Ovary (tissue), 9 donors: ENCODE data around the gene TARS2. TPM values are rescaled to one million over a fixed set of nuclear protein-coding genes. Genes with fewer than 3 reads are reported as not detected.

ENCODE experiments used
- DNase-seq, 5 donors: peaks; one replicate each; pipeline ENCODE4 v3.0.0-alpha.2; 2019 to 2020
- H3K27ac ChIP-seq, 2 donors: fragments of 200-600 bp; one replicate each; pipeline versions ENCODE4 v1.5.1 to v1.8.0; 2019 to 2022
- H3K27me3 ChIP-seq: fragments of 200-600 bp; one replicate; pipeline ENCODE4 v1.8.0; 2022
- H3K36me3 ChIP-seq: fragments of 200-600 bp; sonication (generic); one replicate; pipeline ENCODE4 v1.5.1; 2019
- H3K4me1 ChIP-seq: one replicate; pipeline ENCODE4 v1.8.1; 2013; ENCODE audit warnings: mild to moderate bottlenecking, moderate library complexity; ENCODE audit not compliant: insufficient read depth
- H3K4me3 ChIP-seq: fragments of 200-600 bp; sonication (generic); one replicate; pipeline ENCODE4 v1.5.1; 2017
- H3K9me3 ChIP-seq, 2 donors: fragments of 200-600 bp in 1 of 2; sonication (generic) in 1 of 2; one replicate each; pipeline versions ENCODE4 v1.5.1 to v1.8.1; 2013 to 2019; ENCODE audit warnings: mild to moderate bottlenecking in 1 of 2, moderate library complexity in 1 of 2
- EP300 ChIP-seq: sonication (generic); formaldehyde crosslinking; IDR thresholded peaks from one replicate; pipeline ENCODE4 v1.6.1; 2017; ENCODE audit warnings: antibody characterized with exemption
- POLR2A ChIP-seq: fragments of 450-650 bp; IDR thresholded peaks from one replicate; pipeline ENCODE4 v1.6.1; 2017; ENCODE audit warnings: antibody characterized with exemption, mild to moderate bottlenecking, moderate library complexity
- WGBS, 3 donors: extraction: QIAGEN DNeasy Blood & Tissue Kit in 1 of 3; methylation state at CpG; one replicate each; pipeline versions ENCODE4 v1.1.5 to v1.1.7; 2013 to 2017; 5-methylcytosine and 5-hydroxymethylcytosine counted together
- intact Hi-C, 4 donors: fragments of 100-400 bp; cut with DNase I; formaldehyde crosslinking; loops; one replicate each; pipeline versions ENCODE4 v1.11.0 to v1.15.1; 2022 to 2023
- polyA plus RNA-seq, 2 donors: library from polyadenylated mRNA; stranded (reverse); fragments of 200-250 nt in 1 of 2; fragments of 350-450 nt in 1 of 2; fragmentation: Illumina TruSeq in 1 of 2; extraction: RNeasy Lipid Tissue Mini Kit (QIAGEN cat#74804) in 1 of 2; gene quantifications; one replicate each; pipeline ENCODE4 v1.2.3, GENCODE V29; 2013 to 2014
- total RNA-seq, 7 donors: library from RNA; depleted of rRNA in 2 of 7; stranded (reverse); fragments of >200 nt in 2 of 7; fragmentation: NEBNext Ultra II Directional in 3 of 7; extraction: Animal tissue kit (Norgen Biotek cat#: 25700) in 3 of 7; gene quantifications; one replicate each; pipeline versions ENCODE4 v1.1.0 to v1.2.4, GENCODE V29; 2016 to 2023
- TF ChIP-seq, protein P1 (sequence below), 3 donors: fragments of 450-650 bp in 2 of 3; fragments of 200-600 bp in 1 of 3; IDR thresholded peaks; one replicate each; pipeline versions ENCODE4 v1.5.1 to v1.8.0; 2016 to 2022; ENCODE audit warnings: antibody characterized with exemption in 3 of 3, mild to moderate bottlenecking in 1 of 3
- donor health status: DM: no; HTN: no; CAD: no; lungs with moderate emphysema.
- donor health status: DM: no; HTN: no; CAD: no.
- donor health status: Bipolar disorder and iron deficiency.
- donor health status: DM: yes; HTN: yes; CAD: no.
- donor health status: DM: no; HTN: no; CAD: no.
- donor health status: DM: yes; HTN: yes; CAD: no.

TARS2 gene
- total and polyA plus RNA-seq, 9 donors, result 8.0 to 24.3 (median 17.2) TPM

DNA sequence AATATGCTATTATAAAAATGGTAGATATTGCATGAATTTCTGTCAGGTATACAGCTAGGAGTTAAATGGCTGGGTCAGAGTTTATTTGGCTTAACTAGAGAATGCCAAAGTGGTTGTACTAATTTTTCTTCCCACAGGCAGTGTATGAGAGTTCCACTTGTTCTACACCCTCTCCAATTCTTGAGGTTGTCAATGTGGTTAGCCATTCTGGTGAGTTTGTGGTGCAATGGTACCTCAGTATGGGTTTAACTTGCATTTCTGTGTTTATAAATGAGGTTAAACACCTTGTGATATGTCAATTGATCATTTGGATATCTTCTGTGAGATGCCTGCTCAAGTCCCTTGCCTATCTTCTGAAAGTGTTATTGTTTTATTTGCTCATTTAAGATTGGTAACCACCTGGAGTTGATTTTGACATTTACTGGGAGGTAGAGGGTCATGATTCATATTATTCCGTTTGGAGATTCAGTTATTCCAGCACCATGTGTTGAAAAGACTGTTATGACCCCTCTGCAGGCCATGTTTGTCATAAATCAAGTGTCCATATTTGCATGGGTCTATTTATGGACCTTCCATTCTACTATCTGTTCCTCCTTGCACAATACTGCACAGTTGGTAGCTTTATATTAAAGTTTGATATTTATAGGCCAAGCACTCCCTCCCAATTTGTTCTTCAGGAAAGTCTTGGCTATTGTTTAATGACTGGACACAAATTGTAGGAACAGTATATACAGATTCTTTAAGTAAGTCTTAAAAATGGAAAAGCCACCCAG is 34.2 kb downstream of the TARS2 start:
- no peaks in the 10 kb centered on the region for H3K27me3 ChIP-seq
- intact Hi-C loops, result no loop called here
- H3K27ac ChIP-seq, result no peak overlapping the region
- no peak overlapping the region for H3K4me3 ChIP-seq
- no peaks in the 10 kb centered on the region for H3K4me1 ChIP-seq
- H3K36me3 ChIP-seq, result no peaks in the 10 kb centered on the region
- WGBS, 3 donors, result 53 to 60% (median 54%) methylated on average over 1 of the region's 1 CpG
- H3K9me3 ChIP-seq, result no peaks in the 10 kb centered on the region
- DNase-seq, result no peak
- TF ChIP-seq EP300 (no peak), POLR2A (no peak)
- TF ChIP-seq, protein P1, sequence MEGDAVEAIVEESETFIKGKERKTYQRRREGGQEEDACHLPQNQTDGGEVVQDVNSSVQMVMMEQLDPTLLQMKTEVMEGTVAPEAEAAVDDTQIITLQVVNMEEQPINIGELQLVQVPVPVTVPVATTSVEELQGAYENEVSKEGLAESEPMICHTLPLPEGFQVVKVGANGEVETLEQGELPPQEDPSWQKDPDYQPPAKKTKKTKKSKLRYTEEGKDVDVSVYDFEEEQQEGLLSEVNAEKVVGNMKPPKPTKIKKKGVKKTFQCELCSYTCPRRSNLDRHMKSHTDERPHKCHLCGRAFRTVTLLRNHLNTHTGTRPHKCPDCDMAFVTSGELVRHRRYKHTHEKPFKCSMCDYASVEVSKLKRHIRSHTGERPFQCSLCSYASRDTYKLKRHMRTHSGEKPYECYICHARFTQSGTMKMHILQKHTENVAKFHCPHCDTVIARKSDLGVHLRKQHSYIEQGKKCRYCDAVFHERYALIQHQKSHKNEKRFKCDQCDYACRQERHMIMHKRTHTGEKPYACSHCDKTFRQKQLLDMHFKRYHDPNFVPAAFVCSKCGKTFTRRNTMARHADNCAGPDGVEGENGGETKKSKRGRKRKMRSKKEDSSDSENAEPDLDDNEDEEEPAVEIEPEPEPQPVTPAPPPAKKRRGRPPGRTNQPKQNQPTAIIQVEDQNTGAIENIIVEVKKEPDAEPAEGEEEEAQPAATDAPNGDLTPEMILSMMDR (IDR thresholded peaks at IDR 0.05), result no peak

DNA sequence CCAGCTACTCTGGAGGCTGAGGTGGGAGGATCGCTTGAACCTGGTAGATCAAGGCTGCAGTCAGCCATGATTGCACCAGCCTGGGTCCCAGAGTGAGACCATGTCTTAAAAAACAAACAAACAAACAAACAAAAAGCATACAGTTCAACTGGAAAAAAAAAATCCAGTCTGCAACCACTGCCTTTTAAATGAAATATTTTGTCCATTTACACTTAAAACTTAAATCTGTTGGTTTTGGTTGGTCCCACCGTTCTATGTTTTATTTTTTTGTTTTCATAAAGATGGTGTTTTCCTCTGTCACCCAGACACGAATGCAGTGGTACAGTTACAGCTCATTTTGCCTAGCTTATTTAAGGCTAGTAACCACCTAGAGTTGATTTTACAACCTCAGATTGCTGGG is 38.1 kb downstream of the TARS2 start:
- WGBS, 3 donors, result 80 to 92% (median 81%) methylated on average over 3 of the region's 3 CpGs
- H3K4me1 ChIP-seq, result no peaks in the 10 kb centered on the region
- H3K27ac ChIP-seq, result no peak overlapping the region
- no peaks in the 10 kb centered on the region for H3K36me3 ChIP-seq
- no peaks in the 10 kb centered on the region for H3K9me3 ChIP-seq
- no peaks in the 10 kb centered on the region for H3K27me3 ChIP-seq
- no peak for TF ChIP-seq POLR2A
- TF ChIP-seq, protein P1 (IDR thresholded peaks at IDR 0.05), result no peak
- intact Hi-C loops, result no loop called here
- no peak overlapping the region for H3K4me3 ChIP-seq
- no peak for DNase-seq

GRCh38 chr1:150528196-150528595 is 41.0 kb downstream of the TARS2 start:
- no peak overlapping the region for H3K27ac ChIP-seq
- 75 to 82% (median 81%) methylated on average over 1 of the region's 1 CpG for WGBS, 3 donors
- no peak overlapping the region for H3K4me3 ChIP-seq
- intact Hi-C loops, result no loop called here
- H3K9me3 ChIP-seq, result no peaks in the 10 kb centered on the region
- H3K36me3 ChIP-seq, result no peaks in the 10 kb centered on the region
- H3K4me1 ChIP-seq, result no peaks in the 10 kb centered on the region
- no peak for DNase-seq
- TF ChIP-seq, protein P1 (IDR thresholded peaks at IDR 0.05), result no peak
- TF ChIP-seq EP300, result no peak
- no peaks in the 10 kb centered on the region for H3K27me3 ChIP-seq

- 2 to 7% (median 4%) methylated on average over 4 of the region's 4 CpGs for WGBS, 3 donors
- H3K4me3 ChIP-seq, result no peak overlapping the region
- no peak for TF ChIP-seq EP300
- TF ChIP-seq POLR2A, result no peak
- TF ChIP-seq, protein P1 (IDR thresholded peaks at IDR 0.05), result no peak
Observed at GRCh38 chr1:150529017-150529416, 41.8 kb downstream of the TARS2 start.

More at GRCh38 chr1:150529017-150529416, 41.8 kb downstream of the TARS2 start:
- intact Hi-C loops, result no loop called here
- H3K27me3 ChIP-seq, result no peaks in the 10 kb centered on the region
- no peak overlapping the region for H3K27ac ChIP-seq
- H3K9me3 ChIP-seq, result no peaks in the 10 kb centered on the region
- DNase-seq, result peak in 1 of 5 donors; percentile 25
- H3K36me3 ChIP-seq, result no peaks in the 10 kb centered on the region
- H3K4me1 ChIP-seq, result no peaks in the 10 kb centered on the region
